ENCODE results near the gene SLC22A16.

Gene SLC22A16

DNA sequence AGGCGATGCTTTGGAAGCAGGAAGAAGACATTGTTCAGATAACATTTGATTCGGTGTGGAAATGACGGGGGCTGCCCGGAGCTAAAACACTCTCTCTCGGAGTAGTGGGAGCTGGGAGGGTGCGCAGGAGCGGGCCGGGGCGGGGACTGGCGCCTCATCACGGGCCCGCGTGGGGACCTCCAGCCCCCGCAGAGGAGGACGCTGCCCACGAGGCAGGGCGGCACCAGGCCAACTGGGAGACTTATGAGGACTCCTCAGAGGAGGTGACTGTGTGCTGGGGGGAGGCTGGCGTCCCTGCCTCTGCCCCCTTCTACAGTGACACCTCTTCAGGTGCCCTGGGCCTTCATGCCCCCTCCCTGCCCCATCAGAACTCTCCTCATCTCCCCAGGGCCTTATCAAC, 76.2 kb downstream of the SLC22A16 start:
- no peak for DNase-seq

DNA sequence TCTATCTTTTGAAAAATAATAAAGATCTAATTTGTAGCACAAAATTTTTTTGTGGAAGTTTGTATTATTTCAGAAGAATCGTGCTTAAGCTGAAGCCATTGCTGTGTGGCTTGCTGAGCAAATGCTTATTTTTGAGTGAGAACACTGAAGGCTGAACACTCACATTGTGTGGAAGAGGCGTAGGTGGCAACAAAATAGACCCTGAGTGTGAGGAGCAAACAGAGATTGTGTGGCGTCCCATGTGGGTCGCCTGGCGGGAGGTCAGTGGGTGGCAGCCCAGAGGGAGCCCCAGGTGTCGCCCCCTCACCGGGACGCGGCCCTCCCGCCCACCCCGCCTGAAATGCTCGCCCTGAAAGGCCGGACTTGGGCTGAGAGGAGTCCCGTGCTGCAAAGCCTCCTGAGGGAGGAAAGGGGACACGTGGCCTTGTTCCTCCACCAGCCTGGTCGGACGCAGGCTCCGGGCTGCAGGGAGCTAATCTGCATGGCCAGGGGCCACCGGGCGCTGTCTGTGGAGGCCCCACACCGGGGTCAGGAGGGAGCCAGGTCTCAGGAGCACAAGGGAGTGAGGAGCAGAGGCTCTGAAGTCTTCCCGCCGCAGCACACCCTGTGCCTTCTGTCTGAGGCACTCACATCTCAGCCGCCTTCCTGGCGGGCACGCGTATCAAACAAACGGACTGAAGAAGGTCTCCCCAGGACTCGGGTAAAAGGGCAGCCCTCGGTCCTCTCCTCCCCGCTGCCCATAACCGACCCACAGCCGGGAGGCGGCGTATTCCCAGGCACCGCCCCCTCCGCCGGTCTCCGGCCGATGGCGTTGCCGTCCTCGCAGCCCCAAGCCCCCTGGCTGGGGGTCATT, 77.0 kb downstream of the SLC22A16 start:
- DNase-seq = no peak

DNA sequence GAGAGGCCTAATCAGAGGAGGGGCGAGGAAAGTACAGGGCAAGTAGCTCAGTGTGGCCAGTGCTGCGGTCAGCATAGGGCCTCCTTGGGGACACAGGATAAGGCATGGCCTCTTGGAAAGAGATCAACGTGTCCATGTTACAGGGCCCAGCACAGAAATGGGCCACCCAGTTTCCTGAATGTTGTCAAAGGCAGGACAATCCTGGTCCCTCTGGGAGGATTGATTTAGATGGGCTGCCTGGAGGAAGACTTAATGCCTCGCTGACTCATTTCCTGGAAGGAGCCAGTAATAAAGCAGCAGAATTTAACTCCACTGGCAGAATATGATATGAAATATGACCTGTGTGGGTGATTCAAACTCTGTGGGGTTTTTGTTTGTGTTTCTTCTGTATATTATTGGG, 77.6 kb downstream of the SLC22A16 start:
- peak; percentile 39 for DNase-seq

DNA sequence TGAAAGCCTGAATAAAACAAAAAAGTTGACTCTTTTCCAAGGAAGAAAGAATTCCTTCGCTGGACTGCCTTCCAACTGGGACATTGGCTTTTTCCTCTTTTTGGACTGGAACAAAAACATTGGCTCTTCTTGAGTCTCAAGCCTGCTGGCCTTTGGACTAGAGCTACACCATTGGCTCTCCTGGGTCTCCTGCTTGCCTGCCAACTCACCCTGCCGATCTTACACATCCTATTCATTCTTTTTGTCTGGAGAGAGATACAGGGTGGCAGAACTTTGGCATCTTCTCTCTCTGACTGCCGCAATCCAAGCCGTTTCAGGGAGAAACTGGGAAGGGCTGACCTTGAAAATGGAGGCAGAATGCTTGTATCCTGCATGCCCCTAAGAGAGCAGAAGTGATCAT, 81.2 kb downstream of the SLC22A16 start:
- DNase-seq = no peak

GRCh38 chr6:110394409-110394808, 82.0 kb downstream of the SLC22A16 start:
- no peak for DNase-seq

- no peak for DNase-seq
These were observed 83.7 kb downstream of the SLC22A16 start for GRCh38 chr6:110392727-110393126.

DNA sequence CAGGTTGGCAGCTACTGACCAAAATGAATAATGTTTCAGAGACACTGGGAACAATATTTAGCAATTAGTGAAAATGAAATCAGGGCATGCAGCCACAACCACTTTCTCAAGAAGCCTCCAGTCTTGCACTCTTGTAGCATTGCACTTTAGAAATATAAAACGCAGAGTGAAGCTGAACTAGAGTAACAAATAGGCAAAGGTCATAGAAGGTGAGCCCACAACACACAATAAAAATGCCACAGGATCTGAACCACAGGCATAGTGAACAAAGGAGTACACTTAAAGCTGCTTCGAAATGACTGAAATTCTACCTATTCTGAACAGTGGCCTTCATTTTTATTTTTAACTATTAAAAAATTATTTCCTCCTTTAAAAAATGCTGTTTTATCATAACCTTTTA, 86.0 kb downstream of the SLC22A16 start:
- no peak for DNase-seq

GRCh38 chr6:110389689-110390382, 86.6 kb downstream of the SLC22A16 start:
- DNase-seq = no peak

GRCh38 chr6:110387986-110388385, 88.4 kb downstream of the SLC22A16 start:
- DNase-seq = no peak

- DNase-seq = no peak
These were observed 91.0 kb downstream of the SLC22A16 start for GRCh38 chr6:110385458-110385863.

GRCh38 chr6:110378552-110378951, 97.9 kb downstream of the SLC22A16 start:
- DNase-seq = no peak

Data from fibroblast of skin of scalp (primary cell).